Measurements from ENCODE around the gene MEPCE. TPM values are rescaled to one million over a fixed set of nuclear protein-coding genes. Genes with fewer than 3 reads are reported as not detected.

MEPCE gene
- total and polyA plus RNA-seq, 9 of the 15 experiments (the other 6 are each of a cell fraction or from before 2014, with no cell fraction given), result 10.9 to 76.3 (median 44.1) TPM

DNA sequence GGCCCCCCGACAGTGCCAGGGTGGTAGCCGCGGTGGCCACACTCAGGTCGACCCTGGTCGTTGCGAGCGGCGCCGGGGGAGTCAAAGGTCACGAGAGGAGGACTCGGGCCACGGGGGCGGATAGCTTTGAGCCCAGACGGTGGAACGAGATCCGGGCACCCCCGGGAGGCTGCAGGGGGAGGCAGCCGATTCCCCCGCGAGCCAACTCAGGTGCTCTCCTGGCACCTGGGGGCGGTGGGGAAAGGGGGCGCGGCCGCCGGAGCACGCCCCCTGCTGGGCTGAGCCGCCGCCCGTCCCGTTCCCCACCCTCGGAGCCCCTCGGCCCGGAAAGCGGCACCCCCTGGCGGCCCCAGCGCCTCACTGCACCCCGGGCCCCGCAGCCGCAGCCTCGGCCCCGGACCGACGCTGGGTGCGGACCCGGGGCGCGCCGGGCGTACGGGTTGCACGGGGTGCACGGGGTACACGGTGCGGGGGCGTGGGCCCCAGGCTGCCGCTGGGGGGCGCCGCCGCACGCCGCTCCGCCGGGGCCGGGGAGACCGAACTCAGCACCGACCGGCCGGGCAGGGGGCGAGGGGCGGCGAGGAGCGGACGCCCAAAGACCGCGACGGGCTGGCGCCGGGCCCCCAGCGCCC is 53.6 kb downstream of the MEPCE start (continued):
- TF ChIP-seq, protein P1, sequence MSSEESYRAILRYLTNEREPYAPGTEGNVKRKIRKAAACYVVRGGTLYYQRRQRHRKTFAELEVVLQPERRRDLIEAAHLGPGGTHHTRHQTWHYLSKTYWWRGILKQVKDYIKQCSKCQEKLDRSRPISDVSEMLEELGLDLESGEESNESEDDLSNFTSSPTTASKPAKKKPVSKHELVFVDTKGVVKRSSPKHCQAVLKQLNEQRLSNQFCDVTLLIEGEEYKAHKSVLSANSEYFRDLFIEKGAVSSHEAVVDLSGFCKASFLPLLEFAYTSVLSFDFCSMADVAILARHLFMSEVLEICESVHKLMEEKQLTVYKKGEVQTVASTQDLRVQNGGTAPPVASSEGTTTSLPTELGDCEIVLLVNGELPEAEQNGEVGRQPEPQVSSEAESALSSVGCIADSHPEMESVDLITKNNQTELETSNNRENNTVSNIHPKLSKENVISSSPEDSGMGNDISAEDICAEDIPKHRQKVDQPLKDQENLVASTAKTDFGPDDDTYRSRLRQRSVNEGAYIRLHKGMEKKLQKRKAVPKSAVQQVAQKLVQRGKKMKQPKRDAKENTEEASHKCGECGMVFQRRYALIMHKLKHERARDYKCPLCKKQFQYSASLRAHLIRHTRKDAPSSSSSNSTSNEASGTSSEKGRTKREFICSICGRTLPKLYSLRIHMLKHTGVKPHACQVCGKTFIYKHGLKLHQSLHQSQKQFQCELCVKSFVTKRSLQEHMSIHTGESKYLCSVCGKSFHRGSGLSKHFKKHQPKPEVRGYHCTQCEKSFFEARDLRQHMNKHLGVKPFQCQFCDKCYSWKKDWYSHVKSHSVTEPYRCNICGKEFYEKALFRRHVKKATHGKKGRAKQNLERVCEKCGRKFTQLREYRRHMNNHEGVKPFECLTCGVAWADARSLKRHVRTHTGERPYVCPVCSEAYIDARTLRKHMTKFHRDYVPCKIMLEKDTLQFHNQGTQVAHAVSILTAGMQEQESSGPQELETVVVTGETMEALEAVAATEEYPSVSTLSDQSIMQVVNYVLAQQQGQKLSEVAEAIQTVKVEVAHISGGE (CRISPR knock-in tag; IDR thresholded peaks at IDR 0.05), result peak in 1 of 3 experiments; percentile 84; a peak in 2 of 6 replicates
- TF ChIP-seq KDM5B (IDR thresholded peaks at IDR 0.05; ENCODE audit: insufficient replicate concordance, low read depth, low read length) (peak; percentile 26), ZKSCAN1 (IDR thresholded peaks at IDR 0.05; ENCODE audit: low read depth, low read length) (0 out of 2 replicates have a peak, but pooled peaks have one; percentile 26), NRF1 (conservative IDR thresholded peaks at IDR 0.05 in 1 of 2, IDR thresholded peaks at IDR 0.05 in 1 of 2) (peak; percentile 20 to 31; a peak in 2 of 4 replicates), TRIM24 (IDR thresholded peaks at IDR 0.05) (0 out of 4 replicates have a peak, but pooled peaks of 1 of the 2 experiments have one; percentile 21), ZNF778 (CRISPR knock-in tag; IDR thresholded peaks at IDR 0.05) (no peak), SETDB1 (IDR thresholded peaks at IDR 0.05; ENCODE audit: low read length) (no peak), HDAC3 (IDR thresholded peaks at IDR 0.05; ENCODE audit: borderline replicate concordance, partially characterized antibody) (no peak), YY1 (IDR thresholded peaks at IDR 0.05; ENCODE audit: borderline replicate concordance in 1 of 3, control insufficient read depth in 1 of 3, extremely low read depth in 1 of 3, insufficient read depth in 3 of 3, insufficient read length in 1 of 3, insufficient replicate concordance in 2 of 3, low read depth in 1 of 3, low read length in 2 of 3) (peak in 2 of 3 experiments; percentile 40 to 70), SMAD3 (CRISPR knock-in tag; conservative IDR thresholded peaks at IDR 0.05) (peak; percentile 79; the same call in 1 of the 2 replicates), NFIC (IDR thresholded peaks at IDR 0.05) (peak; percentile 35; the same call in 1 of the 2 replicates), ERF (CRISPR knock-in tag; IDR thresholded peaks at IDR 0.05) (peak; percentile 7; the same call in 1 of the 2 replicates), SMAD2 (IDR thresholded peaks at IDR 0.05; ENCODE audit: low read depth, low read length) (no peak), HNRNPL (IDR thresholded peaks at IDR 0.05; ENCODE audit: low read depth, low read length) (peak; percentile 77; the same call in 1 of the 2 replicates)
- TF ChIP-seq, protein P2, sequence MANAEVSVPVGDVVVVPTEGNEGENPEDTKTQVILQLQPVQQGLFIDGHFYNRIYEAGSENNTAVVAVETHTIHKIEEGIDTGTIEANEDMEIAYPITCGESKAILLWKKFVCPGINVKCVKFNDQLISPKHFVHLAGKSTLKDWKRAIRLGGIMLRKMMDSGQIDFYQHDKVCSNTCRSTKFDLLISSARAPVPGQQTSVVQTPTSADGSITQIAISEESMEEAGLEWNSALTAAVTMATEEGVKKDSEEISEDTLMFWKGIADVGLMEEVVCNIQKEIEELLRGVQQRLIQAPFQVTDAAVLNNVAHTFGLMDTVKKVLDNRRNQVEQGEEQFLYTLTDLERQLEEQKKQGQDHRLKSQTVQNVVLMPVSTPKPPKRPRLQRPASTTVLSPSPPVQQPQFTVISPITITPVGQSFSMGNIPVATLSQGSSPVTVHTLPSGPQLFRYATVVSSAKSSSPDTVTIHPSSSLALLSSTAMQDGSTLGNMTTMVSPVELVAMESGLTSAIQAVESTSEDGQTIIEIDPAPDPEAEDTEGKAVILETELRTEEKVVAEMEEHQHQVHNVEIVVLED (CRISPR knock-in tag; IDR thresholded peaks at IDR 0.05), result peak; percentile 73
- TF ChIP-seq, protein P3, sequence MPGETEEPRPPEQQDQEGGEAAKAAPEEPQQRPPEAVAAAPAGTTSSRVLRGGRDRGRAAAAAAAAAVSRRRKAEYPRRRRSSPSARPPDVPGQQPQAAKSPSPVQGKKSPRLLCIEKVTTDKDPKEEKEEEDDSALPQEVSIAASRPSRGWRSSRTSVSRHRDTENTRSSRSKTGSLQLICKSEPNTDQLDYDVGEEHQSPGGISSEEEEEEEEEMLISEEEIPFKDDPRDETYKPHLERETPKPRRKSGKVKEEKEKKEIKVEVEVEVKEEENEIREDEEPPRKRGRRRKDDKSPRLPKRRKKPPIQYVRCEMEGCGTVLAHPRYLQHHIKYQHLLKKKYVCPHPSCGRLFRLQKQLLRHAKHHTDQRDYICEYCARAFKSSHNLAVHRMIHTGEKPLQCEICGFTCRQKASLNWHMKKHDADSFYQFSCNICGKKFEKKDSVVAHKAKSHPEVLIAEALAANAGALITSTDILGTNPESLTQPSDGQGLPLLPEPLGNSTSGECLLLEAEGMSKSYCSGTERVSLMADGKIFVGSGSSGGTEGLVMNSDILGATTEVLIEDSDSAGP (CRISPR knock-in tag; IDR thresholded peaks at IDR 0.05), result no peak
- TF ChIP-seq, protein P4, sequence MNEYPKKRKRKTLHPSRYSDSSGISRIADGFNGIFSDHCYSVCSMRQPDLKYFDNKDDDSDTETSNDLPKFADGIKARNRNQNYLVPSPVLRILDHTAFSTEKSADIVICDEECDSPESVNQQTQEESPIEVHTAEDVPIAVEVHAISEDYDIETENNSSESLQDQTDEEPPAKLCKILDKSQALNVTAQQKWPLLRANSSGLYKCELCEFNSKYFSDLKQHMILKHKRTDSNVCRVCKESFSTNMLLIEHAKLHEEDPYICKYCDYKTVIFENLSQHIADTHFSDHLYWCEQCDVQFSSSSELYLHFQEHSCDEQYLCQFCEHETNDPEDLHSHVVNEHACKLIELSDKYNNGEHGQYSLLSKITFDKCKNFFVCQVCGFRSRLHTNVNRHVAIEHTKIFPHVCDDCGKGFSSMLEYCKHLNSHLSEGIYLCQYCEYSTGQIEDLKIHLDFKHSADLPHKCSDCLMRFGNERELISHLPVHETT (CRISPR knock-in tag; conservative IDR thresholded peaks at IDR 0.05 in 1 of 2, IDR thresholded peaks at IDR 0.05 in 1 of 2), result peak in 1 of 2 experiments; percentile 97; a peak in 2 of 4 replicates
